ENCODE measurements around the gene PRRT4.

Gene PRRT4

DNA sequence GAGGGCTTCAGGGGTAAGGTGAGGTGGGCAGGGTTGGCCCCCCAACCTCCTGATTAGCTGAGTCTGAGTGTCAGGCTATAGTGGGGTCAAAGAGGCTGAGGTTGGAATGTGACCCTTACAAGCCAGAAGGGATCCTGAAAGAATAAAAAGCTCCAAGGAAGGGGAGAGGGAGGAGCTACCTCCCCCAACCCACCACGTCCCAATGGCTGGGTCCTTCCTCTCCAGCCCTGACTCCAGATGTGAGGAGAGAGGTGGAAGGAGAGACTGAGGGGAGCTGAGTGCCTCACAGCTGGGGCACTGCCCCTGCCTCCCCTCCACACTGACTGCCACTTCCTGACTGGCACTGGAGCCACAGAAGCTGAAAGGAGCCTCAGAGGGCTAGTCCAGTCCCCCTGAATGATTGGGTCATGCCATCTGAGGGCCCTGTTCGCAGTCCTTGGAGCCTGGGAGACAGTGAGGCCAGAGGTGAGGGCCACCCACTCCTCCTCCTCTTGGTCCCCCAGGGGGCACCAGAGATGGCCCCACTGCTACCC, 27.7 kb upstream of the PRRT4 start:
- Mint-ChIP-seq H3K36me3 (ENCODE audit: low read depth) (peaks cover 2% of the 10 kb centered on the region), H3K27ac (no peak overlapping the region), H3K4me1 (ENCODE audit: low read depth) (peaks cover 3% of the 10 kb centered on the region), H3K9me3 (no peaks in the 10 kb centered on the region), H3K27me3 (ENCODE audit: low read depth) (no peaks in the 10 kb centered on the region), H3K4me3 (no peak overlapping the region)
- no peak for DNase-seq (ENCODE audit: low spot score)

DNA sequence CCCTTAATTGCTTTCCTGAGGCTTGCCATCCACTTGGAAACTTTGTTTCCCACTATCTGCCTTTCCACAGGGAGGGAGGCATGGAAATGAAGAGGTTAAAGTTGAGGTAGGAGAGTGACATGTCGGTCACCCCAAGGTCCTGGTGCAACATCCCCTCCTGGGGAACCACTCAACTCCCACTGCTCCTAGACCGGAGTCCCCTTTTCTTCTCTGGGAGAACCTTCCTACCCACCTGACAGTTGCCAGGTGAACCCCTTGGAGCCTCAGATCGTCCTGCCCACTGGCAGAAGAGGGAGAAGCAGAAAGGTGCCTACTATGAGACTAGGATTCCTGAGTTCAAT, 26.6 kb upstream of the PRRT4 start:
- Mint-ChIP-seq H3K4me3 (no peak overlapping the region), H3K4me1 (ENCODE audit: low read depth) (peaks cover 3% of the 10 kb centered on the region), H3K9me3 (no peaks in the 10 kb centered on the region), H3K36me3 (ENCODE audit: low read depth) (no peaks in the 10 kb centered on the region), H3K27ac (no peak overlapping the region), H3K27me3 (ENCODE audit: low read depth) (no peaks in the 10 kb centered on the region)
- no peak for DNase-seq (ENCODE audit: low spot score)

DNA sequence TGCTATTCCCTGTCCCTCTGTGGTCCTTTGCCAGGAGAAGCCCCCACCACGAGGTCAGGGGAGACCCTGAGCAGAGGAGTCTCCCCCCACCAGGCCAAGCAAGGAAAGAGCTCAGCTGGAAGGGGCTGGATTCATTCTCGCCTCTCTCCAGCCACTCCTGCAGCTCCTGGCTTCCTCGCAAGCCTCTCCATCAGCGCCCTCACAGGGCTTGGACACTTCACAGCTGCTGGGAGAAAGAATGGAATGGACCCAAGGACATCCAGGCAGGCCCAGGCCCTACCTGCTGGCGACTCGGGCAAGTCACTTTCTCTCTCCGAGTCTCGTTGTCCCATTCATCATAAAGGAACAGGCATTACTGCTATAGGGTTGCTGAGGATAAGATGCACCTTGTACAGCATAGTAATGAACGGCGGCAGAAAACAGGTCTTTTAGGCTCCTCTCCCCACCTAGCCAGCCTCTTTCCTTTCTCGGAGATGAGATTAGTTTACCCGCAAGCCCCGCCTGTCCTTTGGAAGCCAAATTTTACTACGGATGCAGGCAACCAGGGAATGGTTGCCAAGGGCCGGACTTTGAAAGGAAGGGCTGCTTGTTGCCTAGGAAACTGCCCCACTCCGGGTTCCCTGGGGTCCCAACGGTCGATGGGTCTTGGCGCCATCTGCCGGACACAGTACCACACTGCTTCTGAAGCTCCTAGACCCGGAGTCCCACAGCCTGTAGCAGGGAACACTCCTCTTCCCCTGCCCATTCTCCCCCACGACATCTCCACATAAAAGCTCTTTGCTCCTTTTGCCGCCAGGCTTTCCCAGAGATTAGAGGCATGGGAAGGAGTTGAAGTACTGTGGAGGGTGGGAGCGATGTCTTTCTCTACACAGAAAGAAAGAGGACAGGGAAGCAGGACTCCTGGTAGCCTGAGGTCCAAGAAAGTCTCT, 26.0 kb upstream of the PRRT4 start:
- Mint-ChIP-seq H3K36me3 (ENCODE audit: low read depth) (no peaks in the 10 kb centered on the region), H3K9me3 (no peaks in the 10 kb centered on the region), H3K4me1 (ENCODE audit: low read depth) (peaks cover 3% of the 10 kb centered on the region), H3K27me3 (ENCODE audit: low read depth) (no peaks in the 10 kb centered on the region), H3K27ac (no peak overlapping the region), H3K4me3 (no peak overlapping the region)
- DNase-seq (ENCODE audit: low spot score), result peak; percentile 32

DNA sequence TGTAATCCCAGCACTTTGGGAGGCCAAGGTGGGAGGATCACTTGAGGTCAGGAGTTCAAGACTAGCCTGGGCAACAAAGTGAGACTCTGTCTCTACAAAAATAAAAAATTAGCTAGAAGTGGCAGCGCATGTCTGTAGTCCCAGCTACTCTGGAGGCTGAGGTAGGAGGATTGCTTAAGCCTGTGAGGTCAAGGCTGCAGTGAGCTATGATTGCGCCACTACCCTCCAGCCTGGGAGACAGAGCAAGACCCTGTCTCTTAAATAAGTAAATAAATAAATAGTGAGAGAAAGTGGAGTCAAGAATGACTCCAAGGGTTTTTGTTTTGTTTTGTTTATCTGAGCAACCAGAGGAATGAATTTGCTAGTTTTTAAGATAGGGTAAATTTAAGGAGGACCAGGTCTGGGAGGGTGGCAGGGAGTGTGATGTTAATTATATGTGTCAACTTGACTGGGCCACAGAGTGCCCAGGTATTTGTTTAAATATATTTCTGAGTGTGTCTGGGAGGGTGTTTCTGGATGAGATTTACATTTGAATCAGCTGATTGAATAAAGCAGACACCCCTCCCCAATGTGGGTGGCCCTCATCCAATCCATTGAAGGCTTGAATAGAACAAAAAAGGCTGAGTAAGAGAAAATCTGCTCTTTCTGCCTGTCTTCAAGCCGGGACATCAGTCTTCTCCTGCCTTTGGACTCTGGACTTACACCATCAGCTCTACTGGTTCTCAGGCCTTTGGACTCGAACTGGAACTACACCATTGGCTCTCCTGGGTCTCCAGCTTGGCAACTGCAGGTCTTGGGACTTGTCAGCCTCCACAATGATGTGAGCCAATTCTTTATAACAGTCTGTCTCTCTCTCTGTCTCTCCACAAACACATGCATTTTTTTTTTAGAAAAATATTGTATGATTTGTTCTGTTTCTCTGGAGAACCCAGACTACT, 24.8 kb upstream of the PRRT4 start:
- H3K27me3 Mint-ChIP-seq (ENCODE audit: low read depth), result no peaks in the 10 kb centered on the region
- no peak for DNase-seq (ENCODE audit: low spot score)
- no peak overlapping the region for H3K27ac Mint-ChIP-seq
- no peak overlapping the region for H3K4me3 Mint-ChIP-seq
- no peaks in the 10 kb centered on the region for H3K9me3 Mint-ChIP-seq
- no peaks in the 10 kb centered on the region for H3K36me3 Mint-ChIP-seq (ENCODE audit: low read depth)
- peaks cover 4% of the 10 kb centered on the region for H3K4me1 Mint-ChIP-seq (ENCODE audit: low read depth)

DNA sequence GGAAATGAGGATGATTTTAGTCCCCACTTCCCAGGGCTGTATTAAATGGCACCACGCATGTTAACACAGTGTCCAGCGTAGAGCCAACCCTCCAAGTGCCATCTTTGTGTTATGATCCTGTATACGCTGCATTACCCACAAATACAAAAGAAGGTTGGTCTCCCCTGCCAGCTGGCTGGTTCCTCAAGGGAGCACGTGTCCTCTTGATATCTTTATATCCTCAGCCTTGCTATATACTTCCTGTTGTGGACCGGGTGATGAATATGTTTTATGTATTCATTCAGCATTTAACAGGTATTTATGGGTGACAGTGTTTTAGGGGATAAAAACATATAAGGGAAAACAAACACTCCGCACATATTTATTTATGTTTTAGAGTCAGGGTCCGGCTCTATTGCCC, 23.2 kb upstream of the PRRT4 start:
- H3K9me3 Mint-ChIP-seq, result no peaks in the 10 kb centered on the region
- no peak for DNase-seq (ENCODE audit: low spot score)
- H3K4me1 Mint-ChIP-seq (ENCODE audit: low read depth), result peaks cover 4% of the 10 kb centered on the region
- no peak overlapping the region for H3K27ac Mint-ChIP-seq
- H3K27me3 Mint-ChIP-seq (ENCODE audit: low read depth), result no peaks in the 10 kb centered on the region
- no peak overlapping the region for H3K4me3 Mint-ChIP-seq
- no peaks in the 10 kb centered on the region for H3K36me3 Mint-ChIP-seq (ENCODE audit: low read depth)

DNA sequence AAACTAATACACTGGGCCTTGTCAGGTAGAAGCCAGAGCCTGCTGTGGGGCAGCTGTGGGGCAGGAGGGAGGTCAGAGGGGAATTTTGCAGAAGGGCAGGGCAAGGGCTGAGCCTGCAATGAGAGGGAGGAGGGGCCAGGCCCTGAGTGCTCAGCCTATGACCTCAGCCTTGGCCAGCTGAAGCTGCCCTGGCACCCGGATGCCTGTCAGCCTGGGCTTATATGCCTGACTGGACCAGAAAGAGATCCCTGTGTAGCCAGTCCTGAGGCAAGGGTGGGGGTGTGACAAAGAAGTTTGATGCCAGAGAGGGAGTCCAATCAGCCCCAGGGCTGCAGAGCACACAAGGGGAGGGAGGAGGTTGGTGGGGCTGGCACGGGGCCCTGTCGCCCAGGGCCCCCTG, 22.3 kb upstream of the PRRT4 start:
- no peak overlapping the region for H3K4me3 Mint-ChIP-seq
- peaks cover 4% of the 10 kb centered on the region for H3K4me1 Mint-ChIP-seq (ENCODE audit: low read depth)
- no peak overlapping the region for H3K27ac Mint-ChIP-seq
- no peak for DNase-seq (ENCODE audit: low spot score)
- H3K36me3 Mint-ChIP-seq (ENCODE audit: low read depth), result no peaks in the 10 kb centered on the region
- no peaks in the 10 kb centered on the region for H3K9me3 Mint-ChIP-seq
- H3K27me3 Mint-ChIP-seq (ENCODE audit: low read depth), result no peaks in the 10 kb centered on the region

DNA sequence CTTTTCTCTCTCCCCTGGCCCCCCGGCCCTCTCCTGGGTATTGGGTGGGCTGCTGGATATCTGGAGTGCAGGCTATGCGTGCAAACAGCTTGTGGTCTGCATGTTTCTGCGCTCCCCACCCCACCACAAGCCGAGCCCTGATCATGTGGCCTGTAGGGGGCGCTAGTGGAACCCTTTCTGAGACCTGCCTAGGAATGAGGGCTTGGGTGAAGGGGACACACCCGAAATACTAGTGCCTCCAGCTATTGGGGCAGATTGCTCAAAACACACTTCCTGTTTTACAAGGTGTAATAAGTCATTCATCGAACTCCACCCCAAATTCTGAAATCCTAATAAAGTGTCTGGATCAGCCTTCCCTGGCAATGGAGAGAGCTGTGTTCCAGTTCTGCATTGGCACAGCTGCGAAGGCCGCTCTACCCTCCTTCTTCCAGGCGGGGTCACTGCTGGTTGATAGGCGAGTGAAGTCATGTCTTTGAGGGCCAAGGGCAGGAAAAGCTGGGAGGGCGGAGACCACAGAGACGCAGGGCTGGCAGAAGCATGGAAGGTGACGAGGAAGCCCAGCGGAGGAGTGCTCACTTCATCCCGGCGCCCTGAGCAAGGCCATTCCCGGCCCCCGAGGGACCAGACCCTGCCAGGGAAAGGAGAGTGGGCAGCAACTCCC, 19.8 kb upstream of the PRRT4 start:
- H3K4me1 Mint-ChIP-seq (ENCODE audit: low read depth), result peaks cover 4% of the 10 kb centered on the region
- DNase-seq (ENCODE audit: low spot score), result no peak
- no peak overlapping the region for H3K27ac Mint-ChIP-seq
- H3K27me3 Mint-ChIP-seq (ENCODE audit: low read depth), result peaks cover 9% of the 10 kb centered on the region
- no peaks in the 10 kb centered on the region for H3K9me3 Mint-ChIP-seq
- H3K4me3 Mint-ChIP-seq, result no peak overlapping the region
- H3K36me3 Mint-ChIP-seq (ENCODE audit: low read depth), result no peaks in the 10 kb centered on the region

DNA sequence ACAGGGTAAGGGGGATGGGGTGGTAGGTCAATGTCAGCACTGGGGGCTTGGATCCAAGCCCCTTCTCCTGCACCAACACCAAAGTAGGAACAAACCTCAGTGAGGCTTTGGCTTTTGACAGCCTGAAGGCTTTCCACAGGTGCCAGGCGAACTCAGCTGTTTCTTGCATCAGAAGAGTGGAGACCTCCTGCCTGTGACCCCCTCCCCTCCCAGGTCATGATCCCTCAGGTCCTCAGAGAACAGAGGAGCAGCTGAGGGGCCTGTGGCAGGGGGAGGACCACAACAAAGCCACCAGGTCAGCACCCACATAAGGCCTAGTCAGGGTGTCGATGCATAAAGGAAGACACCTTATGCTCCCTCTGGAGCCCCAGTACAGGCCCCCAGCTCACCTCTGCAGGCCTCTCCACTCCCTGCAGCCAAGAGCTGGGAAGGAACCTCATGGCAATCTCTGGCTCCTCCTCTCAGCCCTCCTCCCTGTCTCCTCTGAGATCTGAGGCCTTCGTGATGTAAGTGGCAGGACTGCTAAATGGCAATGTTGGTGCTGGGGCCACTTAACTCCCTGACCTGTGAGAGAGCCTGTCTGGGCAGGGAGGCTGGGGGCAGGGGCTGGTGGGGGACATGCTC, 19.1 kb upstream of the PRRT4 start:
- Mint-ChIP-seq H3K4me1 (ENCODE audit: low read depth) (peaks cover 4% of the 10 kb centered on the region), H3K27ac (no peak overlapping the region), H3K36me3 (ENCODE audit: low read depth) (no peaks in the 10 kb centered on the region), H3K27me3 (ENCODE audit: low read depth) (peaks cover 11% of the 10 kb centered on the region), H3K9me3 (no peaks in the 10 kb centered on the region), H3K4me3 (no peak overlapping the region)
- DNase-seq (ENCODE audit: low spot score), result no peak

DNA sequence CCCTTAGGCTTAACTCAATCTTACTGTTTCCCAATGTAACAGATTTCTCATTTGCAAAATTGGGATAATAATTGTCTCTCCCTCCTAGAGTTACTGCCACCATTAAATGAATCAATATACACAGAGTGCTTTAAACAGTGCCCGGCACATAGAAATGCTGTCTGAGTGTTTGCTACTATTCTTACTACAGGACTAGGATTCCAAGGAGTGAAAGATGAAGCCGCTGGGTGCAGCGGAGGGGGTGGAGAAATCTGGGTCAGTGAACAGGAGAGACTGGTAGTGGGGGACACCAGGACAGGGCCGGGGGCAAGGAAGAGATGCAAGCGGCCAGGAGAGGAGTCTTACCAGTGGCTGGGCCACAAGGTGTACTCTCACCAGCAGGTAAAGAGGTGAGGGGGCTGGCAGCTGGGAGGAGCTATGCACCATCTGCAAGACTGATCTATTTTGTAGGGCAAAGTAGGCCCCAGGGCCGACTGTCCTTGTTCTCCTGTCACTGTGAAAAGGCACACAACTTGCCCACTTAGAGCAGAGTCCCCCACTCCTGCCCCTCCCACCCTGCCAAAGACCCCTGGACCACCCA, 18.5 kb upstream of the PRRT4 start:
- DNase-seq (ENCODE audit: low spot score), result no peak
- no peak overlapping the region for H3K4me3 Mint-ChIP-seq
- H3K9me3 Mint-ChIP-seq, result no peaks in the 10 kb centered on the region
- H3K4me1 Mint-ChIP-seq (ENCODE audit: low read depth), result peaks cover 4% of the 10 kb centered on the region
- H3K27ac Mint-ChIP-seq, result no peak overlapping the region
- no peaks in the 10 kb centered on the region for H3K36me3 Mint-ChIP-seq (ENCODE audit: low read depth)
- peaks cover 11% of the 10 kb centered on the region for H3K27me3 Mint-ChIP-seq (ENCODE audit: low read depth)

DNA sequence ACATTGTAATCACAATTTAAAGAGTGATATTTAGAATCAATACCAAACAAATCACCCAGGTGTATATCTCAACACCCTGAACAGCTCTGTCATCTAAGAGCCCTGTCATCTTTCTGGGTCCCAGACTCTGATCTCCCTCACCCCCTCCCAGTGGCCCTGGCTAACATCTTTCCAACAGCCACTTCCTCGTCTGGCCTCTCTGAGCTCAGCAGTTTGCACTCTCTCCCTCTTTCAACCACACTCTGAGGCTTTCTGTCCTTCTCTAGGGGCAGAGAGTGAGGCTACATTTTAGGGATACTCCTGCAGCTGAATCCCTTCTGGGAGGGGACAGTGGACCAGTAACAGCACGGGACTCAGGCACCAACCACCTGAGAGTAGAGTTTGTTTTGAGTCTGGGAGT, 17.1 kb upstream of the PRRT4 start:
- no peaks in the 10 kb centered on the region for H3K36me3 Mint-ChIP-seq (ENCODE audit: low read depth)
- peaks cover 11% of the 10 kb centered on the region for H3K27me3 Mint-ChIP-seq (ENCODE audit: low read depth)
- H3K4me1 Mint-ChIP-seq (ENCODE audit: low read depth), result peaks cover 4% of the 10 kb centered on the region
- H3K27ac Mint-ChIP-seq, result no peak overlapping the region
- DNase-seq (ENCODE audit: low spot score), result no peak
- no peak overlapping the region for H3K4me3 Mint-ChIP-seq
- no peaks in the 10 kb centered on the region for H3K9me3 Mint-ChIP-seq

DNA sequence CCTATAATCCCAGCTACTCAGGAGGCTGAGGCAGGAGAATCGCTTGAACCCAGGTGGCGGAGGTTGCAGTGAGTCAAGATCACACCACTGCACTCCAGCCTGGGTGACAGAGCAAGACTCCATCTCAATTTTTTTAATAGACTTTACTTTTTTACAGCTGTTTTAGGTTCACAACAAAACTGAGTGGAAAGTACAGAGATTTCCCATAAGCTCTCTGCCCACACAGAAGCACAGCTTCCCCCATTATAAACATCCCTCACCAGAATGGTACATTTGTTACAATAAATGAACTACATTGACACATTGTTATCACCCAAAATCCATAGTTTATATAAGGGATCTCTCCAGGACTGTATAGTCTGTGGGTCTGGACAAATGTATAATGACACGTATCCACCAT, 14.6 kb upstream of the PRRT4 start:
- Mint-ChIP-seq H3K36me3 (ENCODE audit: low read depth) (no peaks in the 10 kb centered on the region), H3K4me1 (ENCODE audit: low read depth) (peaks cover under 1% of the 10 kb centered on the region), H3K9me3 (no peaks in the 10 kb centered on the region), H3K27me3 (ENCODE audit: low read depth) (peaks cover 18% of the 10 kb centered on the region), H3K27ac (no peak overlapping the region), H3K4me3 (no peak overlapping the region)
- no peak for DNase-seq (ENCODE audit: low spot score)

DNA sequence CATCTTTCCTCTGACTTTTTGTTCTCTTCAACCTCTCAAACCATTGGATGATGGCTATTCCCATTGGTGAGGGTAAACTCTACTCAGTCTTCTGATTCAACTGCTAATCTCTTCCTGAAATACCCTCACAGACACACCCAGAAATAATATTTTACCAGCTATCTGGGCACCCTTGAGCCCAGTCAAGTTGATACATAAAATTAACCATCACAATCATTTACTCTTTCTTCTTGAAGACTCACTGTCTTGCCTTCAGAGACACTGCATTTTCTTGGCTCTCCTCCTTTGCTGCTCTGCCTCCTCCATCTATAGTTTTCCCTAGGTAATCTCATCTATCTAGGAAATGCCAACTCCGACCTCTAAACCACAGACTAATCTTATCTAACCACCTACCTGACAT, 12.6 kb upstream of the PRRT4 start:
- no peak overlapping the region for H3K4me3 Mint-ChIP-seq
- H3K27ac Mint-ChIP-seq, result no peak overlapping the region
- no peak for DNase-seq (ENCODE audit: low spot score)
- peaks cover 20% of the 10 kb centered on the region for H3K27me3 Mint-ChIP-seq (ENCODE audit: low read depth)
- H3K4me1 Mint-ChIP-seq (ENCODE audit: low read depth), result no peaks in the 10 kb centered on the region
- H3K9me3 Mint-ChIP-seq, result no peaks in the 10 kb centered on the region
- H3K36me3 Mint-ChIP-seq (ENCODE audit: low read depth), result no peaks in the 10 kb centered on the region

DNA sequence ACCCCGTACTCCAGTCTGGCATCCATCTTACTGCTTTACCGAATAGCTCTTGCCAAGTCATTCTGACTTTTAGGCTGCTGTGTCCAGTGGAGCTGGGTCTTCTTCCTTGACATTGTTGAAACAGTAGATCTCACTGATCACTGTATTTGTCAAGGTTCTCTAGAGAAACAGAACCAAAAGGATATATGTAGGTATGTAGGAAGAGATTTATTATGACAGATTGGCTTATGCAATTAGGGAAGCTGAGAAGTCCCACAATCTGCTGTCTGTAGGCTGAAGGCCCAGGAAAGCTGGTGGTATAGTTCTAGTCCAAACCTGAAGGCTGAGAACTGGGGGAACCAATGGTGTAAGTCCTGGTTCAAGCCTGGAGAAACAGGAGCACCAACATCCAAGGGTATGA, 12.1 kb upstream of the PRRT4 start:
- Mint-ChIP-seq H3K27me3 (ENCODE audit: low read depth) (peaks cover 18% of the 10 kb centered on the region), H3K36me3 (ENCODE audit: low read depth) (no peaks in the 10 kb centered on the region), H3K27ac (no peak overlapping the region), H3K4me3 (no peak overlapping the region), H3K4me1 (ENCODE audit: low read depth) (no peaks in the 10 kb centered on the region), H3K9me3 (no peaks in the 10 kb centered on the region)
- no peak for DNase-seq (ENCODE audit: low spot score)
